Measurements from ENCODE around the gene HIF1AN. TPM values are rescaled to one million over a fixed set of nuclear protein-coding genes. Genes with fewer than 3 reads are reported as not detected.

The HIF1AN gene
- total RNA-seq, 1 experiment from 2014 or later, result 57.6 TPM

- Histone ChIP-seq H3K4me3 (ENCODE audit: low read depth, low read length, poor library complexity, severe bottlenecking) (no peak overlapping the region), H3K9me3 (ENCODE audit: low read depth, low read length, poor library complexity, severe bottlenecking) (no peaks in the 10 kb centered on the region), H3K36me3 (ENCODE audit: insufficient read depth, low read length, poor library complexity, severe bottlenecking) (no peaks in the 10 kb centered on the region), H3K4me1 (ENCODE audit: insufficient read depth, low read length, poor library complexity, severe bottlenecking) (no peaks in the 10 kb centered on the region), H3K27ac (ENCODE audit: low read depth, low read length, poor library complexity, severe bottlenecking) (no peak overlapping the region), H3K27me3 (replicated peaks; ENCODE audit: insufficient read depth, low read depth, low read length, poor library complexity) (no peaks in the 10 kb centered on the region)
- ChIA-PET CTCF (interaction anchor here (1.0 to 2.4 kb wide), 4 partner anchors 10 to 162 kb away, joined by 3 to 19 read pairs (median 11); no protein-coding TSS in a partner anchor), POLR2A (ENCODE audit: low non-redundant PET) (no interaction called here)
- no peak for DNase-seq (ENCODE audit: low spot score)
- no peak for TF ChIP-seq CTCF (conservative IDR thresholded peaks at IDR 0.05; ENCODE audit: low read depth, low read length)
- TF ChIP-seq EZH2 (IDR thresholded peaks at IDR 0.05; ENCODE audit: borderline replicate concordance, low read depth, low read length, poor library complexity, severe bottlenecking), result no peak
- intact Hi-C loops (cut with micrococcal nuclease; ENCODE audit: unreplicated experiment), result loop anchor here (2.0 to 10.0 kb wide), 3 partner anchors 75 to 203 kb away; no protein-coding TSS in a partner anchor
- BruUV-seq (replicated peaks), result no TSS peak
Measured at GRCh38 chr10:100508266-100508665, 27.5 kb upstream of the HIF1AN start.

- H3K4me3 ChIP-seq (ENCODE audit: low read depth, low read length, poor library complexity, severe bottlenecking), result no peak overlapping the region
Measured at GRCh38 chr10:100508691-100509150, 27.0 kb upstream of the HIF1AN start.

GRCh38 chr10:100509241-100509840 lies 26.4 kb upstream of the HIF1AN start:
- no peak overlapping the region for H3K27ac ChIP-seq (ENCODE audit: low read depth, low read length, poor library complexity, severe bottlenecking)
- intact Hi-C loops (cut with micrococcal nuclease; ENCODE audit: unreplicated experiment), result loop anchor here (2.0 to 10.0 kb wide), 3 partner anchors 77 to 205 kb away; no protein-coding TSS in a partner anchor
- BruUV-seq (replicated peaks), result no TSS peak
- DNase-seq (ENCODE audit: low spot score), result no peak
- ChIA-PET CTCF (interaction anchor here (0.6 to 2.4 kb wide), 6 partner anchors 9 to 206 kb away, joined by 3 to 19 read pairs (median 5); no protein-coding TSS in a partner anchor), POLR2A (ENCODE audit: low non-redundant PET) (no interaction called here)
- no peaks in the 10 kb centered on the region for H3K27me3 ChIP-seq (replicated peaks; ENCODE audit: insufficient read depth, low read depth, low read length, poor library complexity)
- H3K4me1 ChIP-seq (ENCODE audit: insufficient read depth, low read length, poor library complexity, severe bottlenecking), result no peaks in the 10 kb centered on the region
- H3K9me3 ChIP-seq (ENCODE audit: low read depth, low read length, poor library complexity, severe bottlenecking), result no peaks in the 10 kb centered on the region
- no peaks in the 10 kb centered on the region for H3K36me3 ChIP-seq (ENCODE audit: insufficient read depth, low read length, poor library complexity, severe bottlenecking)
- H3K4me3 ChIP-seq (ENCODE audit: low read depth, low read length, poor library complexity, severe bottlenecking), result no peak overlapping the region
- TF ChIP-seq CTCF (conservative IDR thresholded peaks at IDR 0.05; ENCODE audit: low read depth, low read length), result no peak
- no peak for TF ChIP-seq EZH2 (IDR thresholded peaks at IDR 0.05; ENCODE audit: borderline replicate concordance, low read depth, low read length, poor library complexity, severe bottlenecking)

More at GRCh38 chr10:100508691-100509150, 27.0 kb upstream of the HIF1AN start:
- CTCF ChIA-PET, result interaction anchor here (0.6 to 2.4 kb wide), 6 partner anchors 10 to 205 kb away, joined by 3 to 19 read pairs (median 5); no protein-coding TSS in a partner anchor
- peak; percentile 76 for DNase-seq (ENCODE audit: low spot score)
- Histone ChIP-seq H3K36me3 (ENCODE audit: insufficient read depth, low read length, poor library complexity, severe bottlenecking) (no peaks in the 10 kb centered on the region), H3K27ac (ENCODE audit: low read depth, low read length, poor library complexity, severe bottlenecking) (no peak overlapping the region), H3K4me1 (ENCODE audit: insufficient read depth, low read length, poor library complexity, severe bottlenecking) (no peaks in the 10 kb centered on the region), H3K27me3 (replicated peaks; ENCODE audit: insufficient read depth, low read depth, low read length, poor library complexity) (no peaks in the 10 kb centered on the region), H3K9me3 (ENCODE audit: low read depth, low read length, poor library complexity, severe bottlenecking) (no peaks in the 10 kb centered on the region)
- TF ChIP-seq CTCF (conservative IDR thresholded peaks at IDR 0.05; ENCODE audit: low read depth, low read length) (peak; percentile 72), EZH2 (IDR thresholded peaks at IDR 0.05; ENCODE audit: borderline replicate concordance, low read depth, low read length, poor library complexity, severe bottlenecking) (no peak)
- intact Hi-C loops (cut with micrococcal nuclease; ENCODE audit: unreplicated experiment), result loop anchor here (2.0 to 10.0 kb wide), 3 partner anchors 76 to 204 kb away; no protein-coding TSS in a partner anchor
- no TSS peak for BruUV-seq (replicated peaks)
- POLR2A ChIA-PET (ENCODE audit: low non-redundant PET), result no interaction called here

All from A673 (cell line).